Psoas muscle (tissue), 8 donors: ENCODE results near the gene ZNF723. TPM values are rescaled to one million over a fixed set of nuclear protein-coding genes. Genes with fewer than 3 reads are reported as not detected.
A peak's percentile ranks its signal among the peaks of the same experiment; 100 is the strongest.
"Not testable (repeated sequence)": the region's sequence is repeated elsewhere in the genome, so short reads cannot be mapped to it uniquely, and the experiment has no call there.

Source experiments
- ATAC-seq, 4 donors: fragments of 200-7000 bp; cut with Tn5 transposase; one replicate each; pipeline ENCODE4 v1.9.1; 2020; ENCODE audit warnings: moderate library complexity in 3 of 4, mild to moderate bottlenecking in 2 of 4
- DNase-seq, 2 donors: peaks; one replicate each; pipeline ENCODE4 v3.0.0-alpha.2; 2020
- H3K27ac ChIP-seq: fragments of 200-600 bp; one replicate; pipeline ENCODE4 v1.8.0; 2022
- H3K27me3 ChIP-seq, 3 donors: fragments of 200-600 bp in 1 of 3; one replicate each; pipeline versions ENCODE4 v1.6.1 to v1.8.0; 2013 to 2022; ENCODE audit warnings: low read length in 2 of 3, mild to moderate bottlenecking in 2 of 3, moderate library complexity in 1 of 3; ENCODE audit not compliant: insufficient read depth in 3 of 3
- H3K36me3 ChIP-seq, 2 donors: fragments of 200-600 bp in 1 of 2; one replicate each; pipeline versions ENCODE4 v1.6.1 to v1.8.0; 2013 to 2022; ENCODE audit warnings: low read depth in 1 of 2, mild to moderate bottlenecking in 1 of 2, moderate library complexity in 1 of 2; ENCODE audit not compliant: insufficient read depth in 1 of 2
- H3K4me1 ChIP-seq: fragments of 200-600 bp; one replicate; pipeline ENCODE4 v1.8.0; 2022
- H3K4me3 ChIP-seq: fragments of 200-600 bp; one replicate; pipeline ENCODE4 v1.8.0; 2022; ENCODE audit warnings: mild to moderate bottlenecking
- H3K9me3 ChIP-seq: fragments of 200-600 bp; one replicate; pipeline ENCODE4 v1.8.0; 2022
- WGBS, 3 donors: extraction: QIAGEN DNeasy Blood & Tissue Kit; methylation state at CpG; one replicate each; pipeline versions ENCODE4 v1.1.6 to v1.1.7; 2013; 5-methylcytosine and 5-hydroxymethylcytosine counted together
- intact Hi-C, 2 donors: fragments of 100-400 bp; cut with DNase I; formaldehyde crosslinking; loops; one replicate each; pipeline versions ENCODE4 v1.11.0 to v1.14.2; 2022
- long read RNA-seq, 2 donors: library from polyadenylated mRNA; unstranded; transcript quantifications; one replicate each; pipeline ENCODE4 v2.0.0, GENCODE V29; 2021
- polyA plus RNA-seq, 3 donors: library from polyadenylated mRNA; stranded (reverse); fragments of 200-250 nt; gene quantifications; one replicate each; pipeline ENCODE4 v1.2.3, GENCODE V29; 2013
- total RNA-seq, 4 donors: library from RNA; stranded (reverse); fragmentation: NEBNext Ultra II Directional in 2 of 4; extraction: Animal tissue kit (Norgen Biotek cat#: 25700) in 2 of 4; gene quantifications; one replicate each; pipeline versions ENCODE4 v1.2.1 to v1.2.4, GENCODE V29; 2021 to 2023
- TF ChIP-seq, protein P1 (sequence below): fragments of 200-600 bp; IDR thresholded peaks from one replicate; pipeline ENCODE4 v1.8.0; 2022; ENCODE audit warnings: antibody characterized with exemption
- donor health status: healthy with polysubstance abuse.
- donor health status: DM: no; HTN: no; CAD: no; lungs with moderate emphysema.
- donor health status: Bipolar disorder and iron deficiency.
- donor health status: healthy.
- donor health status: DM: yes; HTN: yes; CAD: no.
- donor health status: DM: no; HTN: no; CAD: no.
- donor health status: DM: no; HTN: no; CAD: no.
- donor health status: DM: yes; HTN: yes; CAD: no.

The ZNF723 gene
- total RNA-seq (not detected), polyA plus RNA-seq (not detected)
- long read RNA-seq, donor 1 = 0 reads
- long read RNA-seq, donor 2 = 0 reads

DNA sequence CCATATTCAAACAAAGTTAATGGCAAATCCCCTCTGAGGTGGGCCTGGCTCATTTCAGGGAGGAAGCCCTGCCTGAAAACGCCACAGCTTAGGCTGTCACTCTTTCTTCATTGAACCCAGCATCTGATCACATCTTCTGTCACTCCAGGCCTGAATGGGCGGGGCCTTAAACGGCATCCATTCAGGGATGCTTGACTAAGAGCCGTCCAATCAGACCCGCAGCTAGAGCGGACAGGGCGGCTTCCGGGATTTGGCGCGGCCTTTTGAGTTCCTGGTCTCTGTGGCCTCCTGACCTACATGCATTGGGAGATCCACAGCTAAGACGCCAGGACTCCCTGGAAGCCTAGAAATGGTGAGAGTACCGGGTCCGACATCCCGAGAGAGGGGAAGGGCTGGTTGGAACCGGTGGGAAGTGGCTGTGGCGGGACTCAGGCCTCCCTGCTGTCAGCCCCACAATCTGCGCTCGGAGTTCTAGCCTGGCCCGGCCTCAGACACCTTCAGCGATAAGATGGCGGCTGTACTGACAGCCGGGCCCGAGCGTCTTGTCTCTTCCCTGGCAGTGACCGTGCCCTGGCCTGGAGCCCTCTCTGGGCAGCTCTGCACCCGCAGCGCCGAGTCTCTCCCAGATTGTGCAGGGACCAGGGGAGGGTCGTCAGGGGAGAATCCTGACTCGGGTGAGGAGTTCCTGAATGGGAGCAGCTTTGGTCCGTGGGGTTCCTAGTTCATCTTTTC is at the start of gene ZNF723:
ZNF723 (plus strand) TSS at position 261 of the 732 bp plus-strand sequence; CDS start at position 350, 89 bp downstream.
- H3K9me3 ChIP-seq = no peaks in the 10 kb centered on the region
- WGBS, 3 donors = 8 to 13% (median 9%) methylated on average over 29 to 31 of the region's 31 CpGs

DNA sequence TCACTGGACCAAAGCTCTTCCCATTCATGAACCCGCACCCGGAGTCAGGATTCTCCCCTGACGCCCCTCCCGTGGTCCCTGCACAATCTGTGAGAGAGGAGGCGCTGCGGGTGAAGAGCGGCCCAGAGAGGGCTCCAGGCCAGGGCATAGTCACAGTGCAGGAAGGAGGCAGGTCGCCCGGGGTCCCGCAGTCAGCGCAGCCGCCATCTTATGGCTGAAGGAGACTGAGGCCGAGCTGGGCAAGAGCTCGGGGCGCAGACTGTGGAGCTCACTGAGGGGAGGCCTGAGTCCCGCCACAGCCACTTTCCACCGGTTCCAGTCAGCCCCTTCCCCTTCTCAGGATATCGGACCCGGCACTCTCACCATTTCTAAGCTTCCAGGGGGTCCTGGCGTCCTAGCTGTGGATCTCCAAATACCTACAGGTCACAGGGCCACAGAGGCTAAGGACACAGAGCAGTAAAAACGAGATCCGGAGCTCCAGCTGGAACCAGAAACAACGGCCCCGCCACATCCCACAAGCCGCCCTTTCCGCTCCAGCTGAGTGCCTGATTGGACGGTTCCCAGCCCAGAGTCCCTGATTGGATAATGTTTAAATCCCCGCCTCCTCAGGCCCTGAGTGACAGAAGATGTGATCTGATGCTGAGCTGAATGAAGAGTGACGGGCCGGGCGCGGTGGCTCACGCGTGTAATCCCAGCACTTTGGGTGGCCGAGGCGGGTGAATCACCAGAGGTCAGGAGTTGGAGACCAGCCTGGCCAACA is 48.3 kb upstream of the ZNF723 start, which contains the start of gene ZNF99:
ZNF99 (minus strand) TSS at position 501 of the 760 bp plus-strand sequence; CDS start at position 366, 135 bp downstream.
- Histone ChIP-seq H3K9me3 (no peaks in the 10 kb centered on the region), H3K27ac (no peak within 1 kb of the TSS), H3K4me3 (peak within 1 kb of the TSS; percentile 42), H3K4me1 (no peaks in the 10 kb centered on the region), H3K27me3 (peaks cover 0 to 2% (median 0%) of the 10 kb centered on the region in 3 donors), H3K36me3 (no peaks in the 10 kb centered on the region)
- peak; percentile 47 to 72 for DNase-seq
- WGBS, 3 donors = 5% methylated on average over 36 of the region's 36 CpGs
- peak in 2 of 4 donors; percentile 35 to 55 for ATAC-seq
- TF ChIP-seq, protein P1, sequence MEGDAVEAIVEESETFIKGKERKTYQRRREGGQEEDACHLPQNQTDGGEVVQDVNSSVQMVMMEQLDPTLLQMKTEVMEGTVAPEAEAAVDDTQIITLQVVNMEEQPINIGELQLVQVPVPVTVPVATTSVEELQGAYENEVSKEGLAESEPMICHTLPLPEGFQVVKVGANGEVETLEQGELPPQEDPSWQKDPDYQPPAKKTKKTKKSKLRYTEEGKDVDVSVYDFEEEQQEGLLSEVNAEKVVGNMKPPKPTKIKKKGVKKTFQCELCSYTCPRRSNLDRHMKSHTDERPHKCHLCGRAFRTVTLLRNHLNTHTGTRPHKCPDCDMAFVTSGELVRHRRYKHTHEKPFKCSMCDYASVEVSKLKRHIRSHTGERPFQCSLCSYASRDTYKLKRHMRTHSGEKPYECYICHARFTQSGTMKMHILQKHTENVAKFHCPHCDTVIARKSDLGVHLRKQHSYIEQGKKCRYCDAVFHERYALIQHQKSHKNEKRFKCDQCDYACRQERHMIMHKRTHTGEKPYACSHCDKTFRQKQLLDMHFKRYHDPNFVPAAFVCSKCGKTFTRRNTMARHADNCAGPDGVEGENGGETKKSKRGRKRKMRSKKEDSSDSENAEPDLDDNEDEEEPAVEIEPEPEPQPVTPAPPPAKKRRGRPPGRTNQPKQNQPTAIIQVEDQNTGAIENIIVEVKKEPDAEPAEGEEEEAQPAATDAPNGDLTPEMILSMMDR = no peak
- intact Hi-C loops = no loop called here

More for the DNA sequence above, at the start of gene ZNF723:
- Histone ChIP-seq H3K36me3 (no peaks in the 10 kb centered on the region), H3K4me1 (no peaks in the 10 kb centered on the region), H3K27me3 (no peaks in the 10 kb centered on the region), H3K4me3 (no peak within 1 kb of the TSS), H3K27ac (no peak within 1 kb of the TSS)
- DNase-seq = no peak
- TF ChIP-seq, protein P1 = no peak
- ATAC-seq = no peak
- intact Hi-C loops = no loop called here

DNA sequence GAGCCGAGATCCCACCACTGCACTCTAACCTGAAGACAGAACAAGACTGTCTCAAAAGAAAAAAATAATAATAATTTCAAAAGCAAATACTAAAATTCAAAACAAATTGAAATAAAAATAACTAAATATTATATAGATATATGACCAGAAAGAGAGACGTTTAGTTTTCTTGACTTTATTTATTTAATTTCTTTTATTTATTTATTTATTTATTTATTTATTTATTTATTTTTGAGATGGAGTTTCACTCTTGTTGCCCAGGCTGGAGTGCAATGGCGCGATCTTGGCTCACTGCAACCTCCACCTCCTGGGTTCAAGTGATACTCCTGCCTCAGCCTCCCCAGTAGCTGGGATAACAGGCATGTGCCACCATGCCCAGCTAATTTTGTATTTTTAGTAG is 39.2 kb upstream of the ZNF723 start:
- H3K4me1 ChIP-seq, H3K4me3 ChIP-seq, H3K36me3 ChIP-seq, H3K27ac ChIP-seq, H3K27me3 ChIP-seq, H3K9me3 ChIP-seq, intact Hi-C loops, DNase-seq, ATAC-seq: not testable (repeated sequence)
- WGBS, 3 donors = 88 to 97% (median 94%) methylated on average over 4 of the region's 4 CpGs

DNA sequence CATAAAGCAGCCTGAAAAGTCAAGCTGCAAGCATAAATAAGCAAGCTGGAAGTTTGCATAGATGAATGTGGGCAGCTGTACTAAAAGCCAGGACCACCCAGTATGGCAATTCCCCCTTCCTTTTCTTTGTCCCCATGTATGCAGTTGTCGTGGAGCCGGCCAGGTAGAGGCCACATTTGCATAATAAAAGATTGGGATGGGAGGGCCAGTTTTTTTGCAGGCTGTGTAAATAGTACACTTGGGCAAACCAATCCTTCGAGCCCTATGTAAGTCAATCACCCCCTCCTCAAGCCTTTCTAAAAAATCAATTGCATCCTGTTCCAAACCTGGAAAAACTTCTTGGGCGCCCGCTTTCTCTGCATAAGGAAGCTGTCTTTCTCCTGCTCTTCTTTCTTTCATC is 35.1 kb upstream of the ZNF723 start:
- H3K27me3 ChIP-seq = no peaks in the 10 kb centered on the region
- no peak for ATAC-seq
- TF ChIP-seq, protein P1 = no peak
- no peaks in the 10 kb centered on the region for H3K4me1 ChIP-seq
- no peak overlapping the region for H3K27ac ChIP-seq
- 35 to 47% (median 42%) methylated on average over 5 of the region's 5 CpGs for WGBS, 3 donors
- H3K4me3 ChIP-seq = no peak overlapping the region
- H3K36me3 ChIP-seq = no peaks in the 10 kb centered on the region
- no peaks in the 10 kb centered on the region for H3K9me3 ChIP-seq
- intact Hi-C loops = no loop called here
- DNase-seq = no peak

DNA sequence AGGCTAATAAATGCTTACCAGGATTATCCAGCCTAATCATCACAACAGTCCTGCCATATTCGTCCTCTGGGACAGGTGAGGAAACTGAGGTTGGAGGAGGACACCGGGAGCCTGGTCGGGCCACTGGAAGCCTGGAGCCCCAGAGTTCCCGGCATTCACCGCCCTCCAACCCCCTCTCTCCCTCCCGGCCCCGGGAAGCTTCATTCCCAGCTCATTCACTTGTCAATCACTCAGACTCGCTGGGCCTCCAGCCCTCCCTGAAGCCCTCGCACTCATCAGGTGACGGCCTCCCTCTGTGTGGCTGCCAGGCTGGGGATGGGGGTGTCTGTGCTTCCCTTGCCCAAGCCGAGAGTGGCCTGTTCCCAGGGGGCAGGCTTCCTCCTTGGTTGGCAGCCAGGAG is 25.7 kb upstream of the ZNF723 start:
- no peak for DNase-seq
- TF ChIP-seq, protein P1 = no peak
- H3K36me3 ChIP-seq = no peaks in the 10 kb centered on the region
- ATAC-seq = no peak
- intact Hi-C loops = no loop called here
- H3K27me3 ChIP-seq = peaks cover 0 to 11% (median 8%) of the 10 kb centered on the region in 3 donors
- no peak overlapping the region for H3K27ac ChIP-seq
- H3K4me3 ChIP-seq = no peak overlapping the region
- H3K4me1 ChIP-seq = no peaks in the 10 kb centered on the region
- WGBS, 3 donors = 22 to 26% (median 23%) methylated on average over 11 of the region's 11 CpGs
- no peaks in the 10 kb centered on the region for H3K9me3 ChIP-seq
